Esophagus (tissue), 2 donors: Measurements from ENCODE around the gene DAD1. TPM values are rescaled to one million over a fixed set of nuclear protein-coding genes. Genes with fewer than 3 reads are reported as not detected.
"Not testable (repeated sequence)": the region's sequence is repeated elsewhere in the genome, so short reads cannot be mapped to it uniquely, and the experiment has no call there.

ENCODE experiments used
- H3K27ac ChIP-seq, 2 donors: one replicate each; pipeline ENCODE4 v1.5.1; 2013; ENCODE audit warnings: low read depth in 2 of 2, mild to moderate bottlenecking in 2 of 2, inconsistent platforms in 1 of 2, low read length in 1 of 2, moderate library complexity in 1 of 2
- H3K27me3 ChIP-seq, 2 donors: one replicate each; pipeline ENCODE4 v1.6.1; 2013; ENCODE audit warnings: low read length in 2 of 2, control low read depth in 1 of 2, mild to moderate bottlenecking in 1 of 2; ENCODE audit not compliant: insufficient read depth in 2 of 2, control insufficient read depth in 1 of 2
- H3K36me3 ChIP-seq, 2 donors: one replicate each; pipeline ENCODE4 v1.6.1; 2013; ENCODE audit warnings: low read length in 1 of 2; ENCODE audit not compliant: control insufficient read depth in 2 of 2, insufficient read depth in 2 of 2
- H3K4me1 ChIP-seq, 2 donors: one replicate each; pipeline ENCODE4 v1.6.1; 2013; ENCODE audit warnings: low read length in 1 of 2; ENCODE audit not compliant: control insufficient read depth in 2 of 2, insufficient read depth in 2 of 2
- H3K4me3 ChIP-seq, 2 donors: one replicate each; pipeline ENCODE4 v1.5.1; 2013; ENCODE audit warnings: low read length in 2 of 2, mild to moderate bottlenecking in 2 of 2, low read depth in 1 of 2, moderate library complexity in 1 of 2
- H3K9me3 ChIP-seq, 2 donors: one replicate each; pipeline ENCODE4 v1.6.1; 2013; ENCODE audit warnings: mild to moderate bottlenecking in 2 of 2, low read depth in 1 of 2, low read length in 1 of 2, moderate library complexity in 1 of 2; ENCODE audit not compliant: control insufficient read depth in 2 of 2, insufficient read depth in 1 of 2
- WGBS, 2 donors: extraction: QIAGEN DNeasy Blood & Tissue Kit; methylation state at CpG; one replicate each; pipeline ENCODE4 v1.1.7; 2013; 5-methylcytosine and 5-hydroxymethylcytosine counted together
- polyA plus RNA-seq, 2 donors: library from polyadenylated mRNA; stranded (reverse); fragments of 200-250 nt; gene quantifications; one replicate each; pipeline ENCODE4 v1.2.3, GENCODE V29; 2013
- donor health status: healthy with polysubstance abuse.
- donor health status: Bipolar disorder and iron deficiency.

DAD1 gene
- polyA plus RNA-seq, 2 donors: 77.9 to 243 TPM

- H3K4me3 ChIP-seq: no peak overlapping the region
- no peaks in the 10 kb centered on the region for H3K9me3 ChIP-seq
- H3K36me3 ChIP-seq: peaks cover 3 to 6% of the 10 kb centered on the region in 2 donors
- no peaks in the 10 kb centered on the region for H3K4me1 ChIP-seq
- H3K27ac ChIP-seq: no peak overlapping the region
- no peaks in the 10 kb centered on the region for H3K27me3 ChIP-seq
- WGBS, 2 donors: 76 to 79% methylated on average over 6 of the region's 6 CpGs
Measured at GRCh38 chr14:22577334-22577908, 11.6 kb downstream of the DAD1 start.

DNA sequence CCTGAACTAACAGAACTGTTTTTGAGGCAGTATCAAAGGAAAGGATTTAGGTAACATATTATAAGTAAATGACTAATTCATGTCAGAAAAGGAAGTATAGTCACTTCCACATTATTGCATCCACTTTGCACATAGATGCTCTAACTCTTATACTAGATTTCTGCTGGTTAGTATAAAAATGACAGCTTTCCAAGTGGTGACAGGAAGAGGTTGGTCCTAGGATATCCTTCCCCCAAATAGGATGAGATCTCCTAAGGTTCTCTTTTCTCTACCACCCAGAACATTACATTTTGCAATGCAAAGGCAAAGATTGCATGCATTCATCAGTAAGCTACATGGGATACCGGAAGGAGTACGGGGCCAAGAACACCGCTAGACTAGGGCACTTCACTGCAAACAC lies 15.2 kb downstream of the DAD1 start:
- peaks cover 5 to 6% of the 10 kb centered on the region in 2 donors for H3K36me3 ChIP-seq
- WGBS, 2 donors: 96 to 98% methylated on average over 3 of the region's 3 CpGs

GRCh38 chr14:22572562-22573058 lies 16.4 kb downstream of the DAD1 start:
- H3K4me3 ChIP-seq: no peak overlapping the region
- H3K36me3 ChIP-seq: peaks cover 5 to 6% of the 10 kb centered on the region in 2 donors
- no peak overlapping the region for H3K27ac ChIP-seq
- no peaks in the 10 kb centered on the region for H3K27me3 ChIP-seq
- H3K4me1 ChIP-seq: no peaks in the 10 kb centered on the region
- 56 to 86% methylated on average over 1 of the region's 1 CpG for WGBS, 2 donors
- H3K9me3 ChIP-seq: no peaks in the 10 kb centered on the region

More for the DNA sequence above, 15.2 kb downstream of the DAD1 start:
- Histone ChIP-seq H3K4me3 (no peak overlapping the region), H3K9me3 (no peaks in the 10 kb centered on the region), H3K4me1 (no peaks in the 10 kb centered on the region), H3K27ac (no peak overlapping the region), H3K27me3 (no peaks in the 10 kb centered on the region)

- Histone ChIP-seq H3K27me3 (no peaks in the 10 kb centered on the region), H3K36me3 (peaks cover 5 to 6% of the 10 kb centered on the region in 2 donors), H3K4me1 (peaks cover 0 to 5% of the 10 kb centered on the region in 2 donors), H3K27ac (peak overlapping the region in 1 of 2 donors; percentile 34), H3K9me3 (no peaks in the 10 kb centered on the region), H3K4me3 (no peak overlapping the region)
- 23 to 27% methylated on average over 8 of the region's 8 CpGs for WGBS, 2 donors
Measured at GRCh38 chr14:22570132-22570949, 18.7 kb downstream of the DAD1 start.

DNA sequence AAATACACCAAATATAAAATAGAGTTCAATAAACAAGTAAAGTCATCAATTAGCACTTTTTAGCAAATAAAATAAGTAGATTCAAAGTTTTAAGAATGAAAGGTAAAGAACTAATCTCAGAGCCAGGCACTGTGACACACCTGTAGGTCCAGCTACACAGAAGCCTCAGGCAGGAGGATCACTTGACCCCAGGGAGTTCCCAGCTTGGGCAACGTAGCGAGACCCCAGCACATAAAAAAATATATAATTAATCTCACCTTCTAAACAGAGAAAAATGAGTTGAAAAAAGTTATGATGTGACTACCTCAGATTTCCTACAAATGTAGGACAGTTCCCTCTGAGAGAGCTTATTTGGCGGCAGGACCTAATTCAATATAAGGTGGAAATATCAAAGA lies 19.3 kb downstream of the DAD1 start:
- H3K4me1 ChIP-seq: peaks cover 0 to 5% of the 10 kb centered on the region in 2 donors
- H3K27ac ChIP-seq: peak overlapping the region in 1 of 2 donors; percentile 30
- no peaks in the 10 kb centered on the region for H3K9me3 ChIP-seq
- WGBS, 2 donors: 71 to 72% methylated on average over 3 of the region's 3 CpGs
- no peak overlapping the region for H3K4me3 ChIP-seq
- no peaks in the 10 kb centered on the region for H3K27me3 ChIP-seq
- H3K36me3 ChIP-seq: peaks cover 5 to 6% of the 10 kb centered on the region in 2 donors

DNA sequence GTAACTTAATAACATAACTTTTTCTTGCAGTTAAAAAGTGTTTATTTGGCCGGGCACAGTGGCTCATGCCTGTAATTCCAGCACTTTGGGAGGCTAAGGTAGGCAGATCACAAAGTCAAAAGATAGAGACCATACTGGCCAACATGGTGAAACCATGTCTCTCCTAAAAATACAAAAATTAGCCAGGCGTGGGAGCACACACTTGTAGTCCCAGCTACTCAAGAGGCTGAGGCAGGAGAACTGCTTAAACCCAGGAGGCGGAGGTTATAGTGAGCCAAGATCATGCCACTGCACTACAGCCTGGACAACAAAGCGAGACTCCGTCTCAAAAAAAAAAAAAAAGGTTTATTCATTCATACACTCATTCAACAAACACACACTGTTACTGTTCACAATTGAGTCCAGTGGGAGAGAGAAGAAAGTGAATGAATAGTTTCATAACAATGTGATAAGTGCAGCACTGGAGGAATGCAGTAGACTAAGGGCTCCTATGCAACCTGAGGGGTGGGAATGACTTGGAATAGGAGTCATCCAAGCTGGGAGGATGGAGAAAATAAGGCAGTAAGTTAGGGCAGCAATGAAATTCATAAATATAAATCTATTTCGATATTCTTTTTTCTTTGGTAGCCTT lies 19.8 kb downstream of the DAD1 start:
- no peaks in the 10 kb centered on the region for H3K9me3 ChIP-seq
- H3K4me3 ChIP-seq: no peak overlapping the region
- H3K27me3 ChIP-seq: no peaks in the 10 kb centered on the region
- H3K4me1 ChIP-seq: peaks cover 0 to 5% of the 10 kb centered on the region in 2 donors
- WGBS, 2 donors: 78 to 82% methylated on average over 6 of the region's 6 CpGs
- peak overlapping the region in 1 of 2 donors; percentile 42 for H3K27ac ChIP-seq
- peaks cover 5 to 6% of the 10 kb centered on the region in 2 donors for H3K36me3 ChIP-seq

DNA sequence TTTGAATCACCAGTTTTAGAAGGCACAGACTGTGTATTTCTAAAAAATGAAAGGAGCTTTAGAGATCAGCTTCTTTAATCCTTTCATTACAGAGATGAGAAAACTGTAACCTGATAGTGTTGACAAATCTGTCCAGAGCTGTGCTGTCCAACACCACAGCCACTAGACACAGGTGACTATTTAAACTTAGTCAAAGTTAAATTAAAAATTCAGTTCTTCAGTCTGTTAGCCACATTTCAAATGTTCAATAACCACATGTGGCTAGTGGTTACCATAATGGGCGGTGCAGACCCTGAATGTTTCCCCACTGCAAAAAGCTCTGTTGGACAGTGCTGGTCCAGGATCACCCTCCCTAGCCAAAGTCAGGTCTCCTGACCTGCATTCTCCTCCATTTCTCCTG lies 21.6 kb downstream of the DAD1 start:
- WGBS, 2 donors: 87 to 89% methylated on average over 1 of the region's 1 CpG
- Histone ChIP-seq H3K9me3 (no peaks in the 10 kb centered on the region), H3K36me3 (peaks cover 0 to 2% of the 10 kb centered on the region in 2 donors), H3K4me1 (peaks cover 0 to 5% of the 10 kb centered on the region in 2 donors), H3K27ac (peak overlapping the region in 1 of 2 donors; percentile 8), H3K27me3 (no peaks in the 10 kb centered on the region), H3K4me3 (no peak overlapping the region)

- Histone ChIP-seq H3K36me3 (no peaks in the 10 kb centered on the region), H3K27me3 (no peaks in the 10 kb centered on the region), H3K4me3 (no peak overlapping the region), H3K4me1 (peaks cover 0 to 7% of the 10 kb centered on the region in 2 donors), H3K27ac (no peak overlapping the region), H3K9me3 (no peaks in the 10 kb centered on the region)
- WGBS, 2 donors: 61 to 74% methylated on average over 2 of the region's 2 CpGs
Measured at GRCh38 chr14:22566845-22567244, 22.2 kb downstream of the DAD1 start.

GRCh38 chr14:22566266-22566665 lies 22.8 kb downstream of the DAD1 start:
- peak overlapping the region; percentile 24 to 55 for H3K27ac ChIP-seq

More at GRCh38 chr14:22566266-22566665, 22.8 kb downstream of the DAD1 start:
- H3K9me3 ChIP-seq, H3K27me3 ChIP-seq, H3K4me1 ChIP-seq, H3K36me3 ChIP-seq, H3K4me3 ChIP-seq: not testable (repeated sequence)
- 70 to 75% methylated on average over 9 of the region's 9 CpGs for WGBS, 2 donors
